ENCODE results near the gene SLC35C1.

DNA sequence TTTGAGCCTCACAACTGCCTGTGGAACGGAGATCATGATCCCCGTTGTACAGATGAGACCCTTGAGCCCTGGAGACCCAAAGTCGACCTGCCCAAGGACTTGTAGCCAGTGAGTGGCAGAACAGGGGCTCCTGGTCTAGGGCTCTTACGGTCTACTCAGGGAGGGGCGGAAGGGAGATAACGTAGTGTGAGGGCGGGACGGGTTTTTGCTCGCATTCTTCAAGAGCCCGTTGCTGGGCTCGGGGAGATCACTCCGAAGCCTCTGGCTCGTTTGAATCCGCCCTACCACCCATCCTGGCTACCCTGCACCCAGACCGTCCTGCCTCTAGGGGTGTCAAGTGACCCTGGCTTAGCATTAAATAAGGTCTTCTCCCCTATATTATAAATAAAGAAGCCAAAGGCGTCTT lies 43.0 kb downstream of the SLC35C1 start:
- TF ChIP-seq, protein P1, sequence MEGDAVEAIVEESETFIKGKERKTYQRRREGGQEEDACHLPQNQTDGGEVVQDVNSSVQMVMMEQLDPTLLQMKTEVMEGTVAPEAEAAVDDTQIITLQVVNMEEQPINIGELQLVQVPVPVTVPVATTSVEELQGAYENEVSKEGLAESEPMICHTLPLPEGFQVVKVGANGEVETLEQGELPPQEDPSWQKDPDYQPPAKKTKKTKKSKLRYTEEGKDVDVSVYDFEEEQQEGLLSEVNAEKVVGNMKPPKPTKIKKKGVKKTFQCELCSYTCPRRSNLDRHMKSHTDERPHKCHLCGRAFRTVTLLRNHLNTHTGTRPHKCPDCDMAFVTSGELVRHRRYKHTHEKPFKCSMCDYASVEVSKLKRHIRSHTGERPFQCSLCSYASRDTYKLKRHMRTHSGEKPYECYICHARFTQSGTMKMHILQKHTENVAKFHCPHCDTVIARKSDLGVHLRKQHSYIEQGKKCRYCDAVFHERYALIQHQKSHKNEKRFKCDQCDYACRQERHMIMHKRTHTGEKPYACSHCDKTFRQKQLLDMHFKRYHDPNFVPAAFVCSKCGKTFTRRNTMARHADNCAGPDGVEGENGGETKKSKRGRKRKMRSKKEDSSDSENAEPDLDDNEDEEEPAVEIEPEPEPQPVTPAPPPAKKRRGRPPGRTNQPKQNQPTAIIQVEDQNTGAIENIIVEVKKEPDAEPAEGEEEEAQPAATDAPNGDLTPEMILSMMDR (IDR thresholded peaks at IDR 0.05), result peak in 2 of 6 experiments; percentile 7 to 34
- TF ChIP-seq POLR2A (IDR thresholded peaks at IDR 0.05), result no peak
